NCI-H1417 treated with DMSO at 0.1 percent for 48 hours (cell line): Measurements from ENCODE around the gene OR3A3.

ENCODE experiments used
- DNase-seq: peaks from one replicate; lab custom pipeline; 2025; lab: John Stamatoyannopoulos, UW

OR3A3 gene

GRCh38 chr17:3472137-3472536 is 61.0 kb downstream of the OR3A3 start:
- DNase-seq = no peak
